Endometrial microvascular endothelial cells (primary cell): ENCODE measurements around the gene CHST6. TPM values are rescaled to one million over a fixed set of nuclear protein-coding genes. Genes with fewer than 3 reads are reported as not detected.
"Not testable (repeated sequence)": the region's sequence is repeated elsewhere in the genome, so short reads cannot be mapped to it uniquely, and the experiment has no call there.

ENCODE experiments used
- in situ Hi-C: cut with HindIII; loops from 2 replicates; pipeline ENCODE4 v1.10.0; 2017; ENCODE audit warnings: low sequenced_read_pairs, low pct_unique_long_range_greater_than_20kb; ENCODE audit errors: inconsistent ontology term
- total RNA-seq: library from RNA; depleted of rRNA; stranded (reverse); fragments of >200 nt; gene quantifications from one replicate; pipeline ENCODE4 v1.2.3, GENCODE V29; 2015; ENCODE audit errors: inconsistent ontology term

CHST6 gene
- 0.19 TPM for total RNA-seq

GRCh38 chr16:75495076-75495674, at the start of gene CHST6:
Gene CHST6 (minus strand): TSS chr16:75495441. CDS start chr16:75479828, 15,613 bp downstream.
- in situ Hi-C loops: no loop called here

DNA sequence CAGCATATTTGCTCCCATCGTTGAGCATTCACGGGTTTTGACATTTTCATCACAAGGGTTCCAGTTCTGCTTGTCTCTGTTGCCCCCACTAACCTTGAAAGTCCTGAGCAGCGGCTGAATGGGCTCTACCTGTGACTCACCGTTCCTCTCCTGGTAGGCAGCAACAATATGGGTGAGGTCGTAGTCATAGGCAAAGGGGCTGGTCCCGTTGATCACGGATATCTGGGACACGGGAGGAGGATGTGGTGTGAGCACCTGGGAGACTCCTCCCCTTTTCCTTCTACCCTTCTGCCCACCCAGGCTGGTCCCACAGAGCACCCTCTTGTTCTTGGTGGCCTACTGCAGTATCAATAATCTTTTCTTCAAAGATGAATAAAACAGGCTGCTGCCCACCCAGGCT, 47.2 kb upstream of the CHST6 start:
- in situ Hi-C loops: not testable (repeated sequence)

GRCh38 chr16:75541236-75541635, 46.0 kb upstream of the CHST6 start:
- in situ Hi-C loops: no loop called here

DNA sequence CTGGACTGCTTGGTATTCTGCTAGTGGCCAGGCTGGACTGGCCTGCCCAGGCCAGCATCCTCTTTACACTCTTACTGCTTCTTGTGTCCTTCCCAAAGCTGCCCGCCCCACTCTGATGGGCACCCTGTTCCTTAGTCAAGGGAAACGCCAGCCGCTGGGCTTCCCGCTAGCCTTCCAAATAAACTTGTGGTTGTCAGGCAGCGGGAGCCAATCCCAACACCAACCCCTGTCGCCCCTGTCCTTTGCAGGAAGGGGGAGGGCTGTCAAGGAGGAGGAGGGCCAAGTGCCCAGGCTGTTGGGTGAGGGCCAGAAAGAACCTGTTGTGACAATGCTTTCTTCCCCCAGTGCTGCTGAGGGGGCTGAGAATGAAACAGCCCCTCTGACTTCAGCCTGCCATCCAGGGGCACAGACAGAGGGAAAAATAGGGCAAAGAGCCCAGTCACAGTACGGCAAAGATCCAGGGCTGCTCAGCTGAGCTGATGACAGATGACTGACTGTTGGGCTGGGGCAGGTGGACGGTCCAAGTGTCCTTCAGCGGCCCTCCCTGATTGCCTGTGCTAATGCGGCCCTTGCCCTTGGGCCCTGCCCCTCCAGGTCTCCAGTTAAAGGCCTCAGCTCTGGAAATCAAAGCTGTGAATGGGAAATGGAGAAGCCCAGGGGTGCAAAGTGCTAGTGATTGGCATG, 43.8 kb upstream of the CHST6 start:
- in situ Hi-C loops: not testable (repeated sequence)

GRCh38 chr16:75537776-75538175, 42.5 kb upstream of the CHST6 start:
- in situ Hi-C loops: no loop called here

- in situ Hi-C loops: no loop called here
Observed at GRCh38 chr16:75535901-75536300, 40.7 kb upstream of the CHST6 start, which contains the start of gene CHST5. Gene CHST5 (minus strand): TSS chr16:75536108. CDS start chr16:75530384, 5,724 bp downstream.

DNA sequence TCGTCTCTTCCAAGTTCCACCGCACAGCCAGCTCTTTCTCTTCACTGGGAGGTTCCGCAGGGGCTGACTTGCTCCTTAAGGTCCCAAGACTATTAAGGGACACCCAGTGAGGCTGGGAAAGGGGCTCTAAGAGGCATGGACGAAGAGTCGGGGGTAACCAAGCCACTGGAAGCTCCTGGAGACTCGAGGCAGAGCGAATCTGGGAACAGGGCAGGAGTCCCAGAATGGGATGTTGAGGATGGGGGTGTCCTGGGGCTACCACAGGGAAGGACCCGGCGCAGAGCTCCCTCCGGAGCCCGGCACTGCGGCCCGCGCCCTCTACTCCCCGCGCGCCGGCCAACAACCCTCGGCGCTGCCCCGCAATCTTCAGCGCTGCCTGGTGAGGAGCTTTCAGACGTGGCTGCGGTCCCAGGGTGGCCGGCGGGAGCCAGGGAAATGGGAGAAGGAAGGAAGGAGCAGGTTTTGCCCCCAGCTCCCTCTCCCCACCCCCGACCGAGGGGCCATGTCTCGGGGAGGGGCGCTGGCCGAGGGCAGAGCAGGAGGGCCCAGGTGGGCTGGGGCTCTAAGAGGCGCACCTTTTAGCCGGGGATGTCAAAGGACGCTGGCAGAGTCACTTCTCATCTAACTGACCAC, 40.1 kb upstream of the CHST6 start:
- in situ Hi-C loops: no loop called here

DNA sequence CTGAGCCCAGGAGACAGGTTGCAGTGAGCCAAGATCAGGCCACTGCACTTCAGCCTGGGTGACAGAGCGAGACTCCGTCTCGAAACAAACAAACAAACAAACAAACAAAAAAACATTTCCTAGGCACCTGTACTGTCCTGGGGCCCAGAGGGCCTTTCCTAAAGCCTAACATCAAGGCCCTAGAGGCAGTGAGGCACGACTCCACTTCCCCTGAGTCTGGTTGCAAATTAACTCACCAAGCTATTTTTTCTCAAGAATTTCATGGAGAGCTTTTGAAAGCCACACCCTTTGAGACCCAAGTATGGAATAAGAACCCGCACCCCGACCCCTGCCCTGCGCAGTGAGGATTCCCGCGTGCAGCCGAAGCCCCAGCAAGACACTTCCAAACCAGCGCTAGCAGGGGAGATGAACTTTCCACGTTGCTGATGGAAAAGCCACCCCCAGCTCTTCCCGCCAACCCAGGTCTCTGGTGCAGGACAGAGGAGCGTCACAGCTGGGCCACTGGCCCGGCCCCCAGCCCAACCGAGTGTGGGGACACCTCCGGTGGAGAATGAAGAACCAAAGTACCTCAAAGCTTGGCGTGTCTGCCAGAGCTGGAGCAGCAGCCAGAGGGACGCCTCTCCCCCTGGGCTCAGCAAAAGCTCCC, 39.4 kb upstream of the CHST6 start:
- in situ Hi-C loops: no loop called here

- in situ Hi-C loops: no loop called here
Observed at GRCh38 chr16:75532791-75533190, 37.5 kb upstream of the CHST6 start.

DNA sequence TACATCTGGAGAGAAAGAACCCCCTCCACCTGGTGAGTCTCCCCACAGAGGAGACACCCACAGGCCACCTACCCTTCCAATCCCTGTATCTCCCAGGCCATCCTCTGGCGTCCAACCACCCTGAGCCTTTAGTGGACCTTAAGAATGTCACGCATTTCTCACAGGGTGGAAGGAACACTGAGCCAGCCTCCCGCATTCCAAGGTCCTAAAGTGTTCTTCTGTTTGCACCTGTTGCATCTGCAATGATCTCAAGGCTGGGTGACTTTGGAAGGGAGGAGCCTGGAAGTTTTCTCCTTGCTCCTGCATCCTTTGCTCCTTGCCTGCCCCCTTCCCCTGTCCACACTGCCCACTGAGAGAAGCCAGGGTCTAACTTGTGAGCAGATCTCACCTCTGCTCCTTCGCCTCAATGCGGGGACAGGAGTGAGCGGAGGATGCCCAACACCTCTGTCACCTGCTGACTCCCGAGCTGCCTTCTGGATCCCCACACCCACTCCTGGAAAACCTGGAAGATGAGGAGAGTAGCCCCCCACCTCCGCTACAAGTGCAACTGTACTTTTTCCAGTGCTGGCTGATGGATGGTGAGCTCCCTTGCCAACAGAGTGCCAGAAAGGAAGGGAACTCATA, 37.0 kb upstream of the CHST6 start:
- in situ Hi-C loops: no loop called here

DNA sequence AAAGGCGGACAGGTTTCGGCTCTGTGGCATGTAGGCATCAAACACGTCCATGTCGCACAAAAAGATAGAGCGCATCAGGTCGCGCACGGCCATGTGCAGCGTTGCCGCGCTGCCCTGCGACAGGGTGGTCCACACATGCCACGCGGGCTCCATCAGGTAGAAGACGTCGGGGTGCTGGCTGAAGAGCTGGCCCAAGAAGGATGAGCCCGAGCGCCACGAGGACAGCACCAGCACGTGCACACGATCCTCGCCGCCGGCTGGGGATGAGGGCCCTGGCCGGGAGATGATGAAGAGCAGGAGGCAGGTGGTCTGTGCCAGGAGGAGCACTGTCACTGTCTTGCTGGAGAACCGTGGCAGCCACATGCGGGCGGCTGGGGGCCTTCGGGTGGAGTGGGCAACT, 34.7 kb upstream of the CHST6 start:
- in situ Hi-C loops: no loop called here

DNA sequence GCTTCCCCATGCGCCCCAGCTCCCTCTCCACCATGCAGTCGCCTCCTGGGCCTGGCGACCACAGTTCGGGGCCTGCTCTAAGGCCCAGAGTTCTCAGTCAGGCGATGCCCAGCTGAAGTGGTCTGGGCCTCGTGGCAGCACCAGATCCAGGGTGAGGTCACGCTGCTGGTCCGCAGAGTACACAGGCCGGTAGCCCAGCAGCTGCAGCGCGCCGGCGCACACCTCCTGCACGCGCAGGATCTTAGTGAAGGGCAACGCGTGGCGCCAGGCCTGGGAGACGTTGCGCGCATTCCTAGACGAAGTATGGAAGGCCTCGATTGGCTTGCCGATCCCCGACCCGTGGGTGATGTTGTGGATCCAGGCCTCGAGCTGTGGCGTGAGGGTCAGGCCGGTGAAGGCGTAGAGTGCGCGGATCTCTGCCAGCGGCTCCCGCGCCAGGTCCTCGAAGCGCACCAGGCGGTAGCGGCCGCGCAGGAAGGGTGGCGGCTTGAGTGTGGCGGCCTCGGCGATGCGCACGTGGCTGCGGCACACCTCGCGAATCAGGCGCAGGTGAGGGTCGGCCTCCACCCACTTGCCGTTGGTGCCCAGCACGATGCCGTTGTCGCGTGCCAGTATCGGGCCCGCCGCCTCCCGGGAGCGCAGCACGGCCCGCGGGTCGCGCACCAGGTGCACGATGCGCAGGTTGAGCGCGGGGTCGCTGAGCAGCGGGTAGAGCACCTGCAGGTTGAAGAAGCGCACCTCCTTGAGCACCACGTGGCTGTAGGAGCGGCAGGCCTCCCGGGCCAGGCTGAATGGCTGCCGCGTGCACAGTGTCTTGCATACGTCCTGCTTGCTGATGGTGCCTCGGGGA, 34.0 kb upstream of the CHST6 start:
- in situ Hi-C loops: no loop called here

- in situ Hi-C loops: no loop called here
Observed at GRCh38 chr16:75527825-75528299, 32.6 kb upstream of the CHST6 start.

DNA sequence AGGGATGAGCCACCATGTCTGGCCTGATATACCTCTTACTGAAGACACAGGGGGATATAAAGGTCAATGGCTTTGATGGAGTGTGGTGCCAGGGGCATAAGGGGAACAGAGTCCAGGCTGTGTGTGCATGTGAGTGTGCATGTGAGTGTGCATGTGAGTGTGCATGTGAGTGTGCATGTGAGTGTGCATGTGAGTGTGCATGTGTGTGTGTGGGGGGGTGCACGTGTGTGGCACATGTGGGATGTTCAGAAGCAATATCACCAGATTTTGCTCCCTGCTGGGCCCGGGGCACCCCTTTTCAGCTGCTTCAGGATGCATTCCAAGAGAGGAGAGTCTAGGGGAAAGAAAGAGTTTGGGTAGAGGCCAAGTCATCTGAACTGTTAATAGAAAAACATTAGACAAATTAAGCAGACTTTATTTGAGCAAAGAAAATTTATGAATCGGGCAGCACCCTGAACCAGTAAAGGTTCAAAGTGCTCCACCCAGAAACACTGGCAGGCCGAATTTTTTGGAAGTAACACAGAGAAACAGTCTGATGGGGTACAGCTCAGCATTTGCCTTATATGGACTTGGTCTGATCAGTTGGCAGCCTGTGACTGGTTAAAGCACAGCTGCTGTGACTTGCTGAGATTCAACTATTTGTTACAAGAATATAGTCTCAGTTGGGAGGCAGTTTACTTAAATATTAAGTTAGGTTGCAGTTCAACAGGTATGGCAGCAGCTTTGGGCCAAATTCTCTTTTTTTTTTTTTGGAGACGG, 31.0 kb upstream of the CHST6 start:
- in situ Hi-C loops: no loop called here

GRCh38 chr16:75519175-75519574, 23.9 kb upstream of the CHST6 start:
- in situ Hi-C loops: no loop called here

GRCh38 chr16:75516189-75516966, 21.1 kb upstream of the CHST6 start:
- in situ Hi-C loops: not testable (repeated sequence)

- in situ Hi-C loops: no loop called here
Observed at GRCh38 chr16:75514296-75514695, 19.1 kb upstream of the CHST6 start.
